Neural cell (in vitro differentiated cells): ENCODE results near the gene SVEP1. TPM values are rescaled to one million over a fixed set of nuclear protein-coding genes. Genes with fewer than 3 reads are reported as not detected.

Source experiments
- H2AFZ ChIP-seq: fragments of 200-600, 300-800 bp; sonication (generic), shearing (Covaris generic); 2 replicates; pipeline ENCODE4 v1.6.0; 2014; ENCODE audit warnings: low read depth, mild to moderate bottlenecking, antibody characterized with exemption, low read length, moderate library complexity
- H3F3A ChIP-seq: fragments of 200-600 bp; shearing (Covaris generic); 2 replicates; pipeline ENCODE4 v1.6.1; 2016; ENCODE audit warnings: mild to moderate bottlenecking, moderate library complexity, mixed read lengths, antibody characterized with exemption, low read length; ENCODE audit not compliant: insufficient read depth, poor library complexity, severe bottlenecking
- H3K27ac ChIP-seq: fragments of 200-600, 300-800 bp; sonication (generic), shearing (Covaris generic); 2 replicates; pipeline ENCODE4 v1.5.1; 2014; ENCODE audit warnings: mild to moderate bottlenecking, low read length, moderate library complexity
- H3K27me3 ChIP-seq: fragments of 300-800, 200-600 bp; sonication (generic), shearing (Covaris generic); 2 replicates; pipeline ENCODE4 v1.6.0; 2014; ENCODE audit warnings: mild to moderate bottlenecking, low read depth, low read length, moderate library complexity; ENCODE audit not compliant: insufficient read depth
- H3K36me3 ChIP-seq: fragments of 300-800, 200-600 bp; sonication (generic), shearing (Covaris generic); 2 replicates; pipeline ENCODE4 v1.5.1; 2014; ENCODE audit warnings: mild to moderate bottlenecking, antibody characterized with exemption, low read length, moderate library complexity; ENCODE audit not compliant: insufficient read depth
- H3K4me2 ChIP-seq: fragments of 300-800, 200-600 bp; sonication (generic), shearing (Covaris generic); 2 replicates; pipeline ENCODE4 v1.6.0; 2014; ENCODE audit warnings: mild to moderate bottlenecking, low read length
- H3K4me3 ChIP-seq: fragments of 300-800, 200-600 bp; sonication (generic), shearing (Covaris generic); 2 replicates; pipeline ENCODE4 v1.5.1; 2014; ENCODE audit warnings: mild to moderate bottlenecking, low read length, moderate library complexity
- H3K79me2 ChIP-seq: fragments of 200-600 bp; shearing (Covaris generic); replicated peaks from 2 replicates; pipeline ENCODE4 v1.6.0; 2014; ENCODE audit warnings: mild to moderate bottlenecking, low read length, moderate library complexity; ENCODE audit not compliant: insufficient read depth
- H3K9ac ChIP-seq: fragments of 300-800, 200-600 bp; sonication (generic), shearing (Covaris generic); 2 replicates; pipeline ENCODE4 v1.6.1; 2016; ENCODE audit warnings: mild to moderate bottlenecking, low read length, mixed read lengths
- H3K9me2 ChIP-seq: fragments of 200-600 bp; shearing (Covaris generic); 2 replicates; pipeline ENCODE4 v1.6.1; 2016; ENCODE audit warnings: mild to moderate bottlenecking, low read length, mixed read lengths; ENCODE audit not compliant: insufficient read depth
- H3K9me3 ChIP-seq: fragments of 200-600, 300-800 bp; sonication (generic), shearing (Covaris generic); 2 replicates; pipeline ENCODE4 v1.6.1; 2016; ENCODE audit warnings: mild to moderate bottlenecking, mixed run types, low read length, moderate library complexity, mixed read lengths
- H4K20me1 ChIP-seq: fragments of 200-600 bp; shearing (Covaris generic); 2 replicates; pipeline ENCODE4 v1.6.1; 2016; ENCODE audit warnings: mild to moderate bottlenecking, mixed run types; ENCODE audit not compliant: insufficient read depth
- CTCF ChIP-seq: fragments of 450-650 bp; IDR thresholded peaks from 2 replicates; pipeline ENCODE4 v1.5.1; 2014; ENCODE audit warnings: antibody characterized with exemption, mild to moderate bottlenecking, moderate library complexity; ENCODE audit not compliant: poor library complexity, severe bottlenecking
- EP300 ChIP-seq: fragments of 450-650 bp; conservative IDR thresholded peaks from 2 replicates; pipeline ENCODE4 v1.6.1; 2014; ENCODE audit warnings: antibody characterized with exemption, mild to moderate bottlenecking, moderate library complexity; ENCODE audit not compliant: poor library complexity, severe bottlenecking
- EZH2 ChIP-seq: fragments of 200-600, 300-800 bp; shearing (Covaris generic), sonication (generic); IDR thresholded peaks from 2 replicates; pipeline ENCODE4 v1.6.1; 2014; ENCODE audit warnings: antibody characterized with exemption, low read length, borderline replicate concordance, mild to moderate bottlenecking; ENCODE audit not compliant: insufficient read depth, poor library complexity, severe bottlenecking
- MXI1 ChIP-seq: fragments of 450-650 bp; conservative IDR thresholded peaks from 2 replicates; pipeline ENCODE4 v1.6.1; 2014; ENCODE audit warnings: antibody characterized with exemption, mild to moderate bottlenecking; ENCODE audit not compliant: poor library complexity, severe bottlenecking
- POLR2AphosphoS5 ChIP-seq: IDR thresholded peaks from 2 replicates; pipeline ENCODE4 v1.6.1; 2012
- RAD21 ChIP-seq: fragments of 450-650 bp; conservative IDR thresholded peaks from 2 replicates; pipeline ENCODE4 v1.6.1; 2014; ENCODE audit warnings: antibody characterized with exemption, mild to moderate bottlenecking, moderate library complexity
- REST ChIP-seq: IDR thresholded peaks from 2 replicates; pipeline ENCODE4 v1.6.1; 2012; ENCODE audit warnings: borderline replicate concordance
- SMC3 ChIP-seq: fragments of 450-650 bp; conservative IDR thresholded peaks from 2 replicates; pipeline ENCODE4 v1.6.1; 2014; ENCODE audit warnings: antibody characterized with exemption, mild to moderate bottlenecking, moderate library complexity; ENCODE audit not compliant: poor library complexity
- TAF1 ChIP-seq: IDR thresholded peaks from 2 replicates; pipeline ENCODE4 v1.6.1; 2012; ENCODE audit warnings: low read depth
- polyA plus RNA-seq: library from polyadenylated mRNA; depleted of rRNA; stranded (reverse); fragments of >200 nt; gene quantifications from 2 replicates; pipeline ENCODE4 v1.2.3, GENCODE V29; 2014

Gene SVEP1
- polyA plus RNA-seq, 1 donor from 2014 or later = 0.10 TPM

- Histone ChIP-seq H3K4me2 (no peak overlapping the region), H3K36me3 (no peaks in the 10 kb centered on the region), H3K9me2 (no peaks in the 10 kb centered on the region), H3K9ac (no peak overlapping the region), H3K27ac (no peak overlapping the region), H3F3A (no peaks in the 10 kb centered on the region), H3K4me3 (no peak overlapping the region), H4K20me1 (no peaks in the 10 kb centered on the region), H3K79me2 (no peaks in the 10 kb centered on the region), H2AFZ (no peak overlapping the region), H3K27me3 (no peaks in the 10 kb centered on the region), H3K9me3 (no peaks in the 10 kb centered on the region)
- no peak for TF ChIP-seq TAF1
- TF ChIP-seq MXI1 = no peak
- no peak for TF ChIP-seq SMC3
- TF ChIP-seq CTCF = no peak
- no peak for TF ChIP-seq RAD21
- TF ChIP-seq POLR2AphosphoS5 = no peak
- no peak for TF ChIP-seq EP300
- no peak for TF ChIP-seq EZH2
Observed at GRCh38 chr9:110521206-110521605, 58.3 kb downstream of the SVEP1 start.

GRCh38 chr9:110520120-110520701 lies 59.3 kb downstream of the SVEP1 start:
- TF ChIP-seq EZH2 (no peak), SMC3 (no peak), RAD21 (no peak), TAF1 (no peak), MXI1 (no peak), EP300 (no peak), CTCF (no peak), POLR2AphosphoS5 (no peak), REST (no peak)
- no peaks in the 10 kb centered on the region for H4K20me1 ChIP-seq
- H3K36me3 ChIP-seq = no peaks in the 10 kb centered on the region
- H3K9me3 ChIP-seq = no peaks in the 10 kb centered on the region
- no peak overlapping the region for H3K9ac ChIP-seq
- H3K27ac ChIP-seq = no peak overlapping the region
- no peak overlapping the region for H2AFZ ChIP-seq
- no peaks in the 10 kb centered on the region for H3F3A ChIP-seq
- H3K4me2 ChIP-seq = no peak overlapping the region
- no peaks in the 10 kb centered on the region for H3K27me3 ChIP-seq
- H3K4me3 ChIP-seq = no peak overlapping the region
- no peaks in the 10 kb centered on the region for H3K9me2 ChIP-seq
- no peaks in the 10 kb centered on the region for H3K79me2 ChIP-seq
